Naive thymus-derived CD4-positive, alpha-beta T cell (primary cell): ENCODE measurements around the gene PLAU. TPM values are rescaled to one million over a fixed set of nuclear protein-coding genes. Genes with fewer than 3 reads are reported as not detected.

Experiments used
- ATAC-seq: fragments of 150-1000 bp; cut with Tn5 transposase; 2 replicates; pipeline ENCODE4 v1.10.0; 2021; ENCODE audit warnings: mild to moderate bottlenecking, moderate library complexity
- CTCF ChIA-PET: fragments of 350-600 bp; sonication (Branson Sonifier 250); formaldehyde crosslinking; loops from one replicate; lab custom pipeline; 2021; ENCODE audit warnings: antibody characterized with exemption; lab: Charles Lee
- POLR2A ChIA-PET: fragments of 350-600 bp; sonication (Branson Sonifier 250); formaldehyde crosslinking; loops from one replicate; lab custom pipeline; 2021; ENCODE audit warnings: antibody characterized with exemption, inconsistent platforms; lab: Charles Lee
- DNase-seq, 9 donors: peaks; one replicate each; pipeline versions ENCODE4 v3.0.0 to v3.0.0-alpha.2; 2020 to 2022; ENCODE audit warnings: mixed read lengths in 1 of 9
- H3K27ac ChIP-seq: one replicate; pipeline ENCODE4 v1.7.0; 2013; ENCODE audit warnings: mild to moderate bottlenecking, low read depth, low read length, moderate library complexity
- H3K27me3 ChIP-seq, 2 donors: one replicate each; pipeline ENCODE4 v1.7.0; 2013; ENCODE audit warnings: low read length in 2 of 2, mild to moderate bottlenecking in 2 of 2, moderate library complexity in 2 of 2; ENCODE audit not compliant: control insufficient read depth in 2 of 2, insufficient read depth in 2 of 2
- H3K36me3 ChIP-seq, 3 experiments: 1 replicate in 2 of 3; 2 replicates in 1 of 3; pipeline ENCODE4 v1.7.0; 2013; ENCODE audit warnings: low read length in 3 of 3, mild to moderate bottlenecking in 3 of 3, moderate library complexity in 1 of 3; ENCODE audit not compliant: insufficient read depth in 3 of 3, control insufficient read depth in 2 of 3
- H3K4me1 ChIP-seq, 2 donors: one replicate each; pipeline ENCODE4 v1.7.0; 2013; ENCODE audit warnings: low read length in 2 of 2, mild to moderate bottlenecking in 2 of 2, moderate library complexity in 1 of 2; ENCODE audit not compliant: control insufficient read depth in 2 of 2, insufficient read depth in 2 of 2
- H3K4me3 ChIP-seq: 2 replicates; pipeline ENCODE4 v1.7.0; 2013; ENCODE audit warnings: mild to moderate bottlenecking, low read length
- H3K9me3 ChIP-seq, 3 experiments: 1 replicate in 2 of 3; 2 replicates in 1 of 3; pipeline ENCODE4 v1.7.0; 2013; ENCODE audit warnings: low read length in 3 of 3; ENCODE audit not compliant: control insufficient read depth in 2 of 3
- H3K27ac Mint-ChIP-seq, 9 donors: one replicate each; pipeline ENCODE4 v1.8.0; 2020 to 2022; ENCODE audit warnings: mixed read lengths in 9 of 9, mild to moderate bottlenecking in 8 of 9, moderate library complexity in 5 of 9, inconsistent platforms in 2 of 9
- H3K27me3 Mint-ChIP-seq, 5 donors: one replicate each; pipeline ENCODE4 v1.8.0; 2021 to 2022; ENCODE audit warnings: mixed read lengths in 5 of 5, mild to moderate bottlenecking in 1 of 5
- H3K36me3 Mint-ChIP-seq, 5 donors: one replicate each; pipeline ENCODE4 v1.8.0; 2020 to 2022; ENCODE audit warnings: mixed read lengths in 5 of 5, mild to moderate bottlenecking in 3 of 5, inconsistent platforms in 1 of 5
- H3K4me1 Mint-ChIP-seq, 7 donors: one replicate each; pipeline ENCODE4 v1.8.0; 2020 to 2022; ENCODE audit warnings: mixed read lengths in 7 of 7, mild to moderate bottlenecking in 3 of 7, inconsistent platforms in 1 of 7
- H3K4me3 Mint-ChIP-seq, 10 donors: one replicate each; pipeline ENCODE4 v1.8.0; 2020 to 2022; ENCODE audit warnings: mild to moderate bottlenecking in 10 of 10, mixed read lengths in 10 of 10, moderate library complexity in 6 of 10, inconsistent platforms in 2 of 10
- H3K9me3 Mint-ChIP-seq, 11 donors: one replicate each; pipeline ENCODE4 v1.8.0; 2020 to 2022; ENCODE audit warnings: mixed read lengths in 11 of 11, mild to moderate bottlenecking in 4 of 11, inconsistent platforms in 1 of 11, moderate library complexity in 1 of 11
- intact Hi-C, 2 donors: fragments of 100-400 bp; cut with micrococcal nuclease; formaldehyde crosslinking; loops; one replicate each; pipeline ENCODE4 v1.15.1; 2023
- polyA plus RNA-seq, 2 donors: library from polyadenylated mRNA; unstranded; fragments of 300-500 nt; fragmentation: Illumina TruSeq; gene quantifications; one replicate each; pipeline ENCODE4 v1.2.3, GENCODE V29; 2021
- total RNA-seq, 6 experiments: library from RNA in 5 of 6; stranded (reverse) in 5 of 6; gene quantifications; 1 replicate in 5 of 6; 2 replicates in 1 of 6; pipeline ENCODE4 v1.2.3 and lab custom pipeline; 2021 to 2026

PLAU gene
- total and polyA plus RNA-seq, 7 experiments from 2014 or later: 0.42 to 0.97 (median 0.78) TPM; not detected in 2

DNA sequence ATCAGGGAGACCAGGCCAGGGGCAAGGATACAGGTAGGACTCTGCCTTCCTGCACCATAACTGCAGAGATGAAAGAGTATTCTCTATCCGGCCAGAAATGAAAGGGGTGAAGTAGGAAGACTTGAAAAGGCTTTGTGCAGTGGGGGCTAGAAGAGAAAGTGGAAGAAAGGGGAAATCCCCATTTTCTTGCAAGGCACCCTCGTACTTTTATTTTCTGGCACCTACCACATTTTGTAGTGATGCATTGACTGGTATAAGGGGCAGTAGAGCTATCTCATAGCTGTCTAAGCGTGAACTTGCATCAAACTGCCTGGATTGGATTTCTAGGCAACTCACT, 35.8 kb upstream of the PLAU start:
- no peaks in the 10 kb centered on the region for H3K27me3 ChIP-seq
- Mint-ChIP-seq H3K36me3 (peaks cover 0 to 19% (median 4%) of the 10 kb centered on the region in 5 donors), H3K27me3 (peaks cover 0 to 2% (median 0%) of the 10 kb centered on the region in 5 donors), H3K4me3 (peak overlapping the region; percentile 82 to 96 (median 90)), H3K4me1 (peaks cover 41 to 83% (median 73%) of the 10 kb centered on the region in 7 donors), H3K27ac (peak overlapping the region; percentile 73 to 95 (median 89)), H3K9me3 (no peaks in the 10 kb centered on the region)
- peak overlapping the region; percentile 86 for H3K27ac ChIP-seq
- no peaks in the 10 kb centered on the region for H3K9me3 ChIP-seq
- POLR2A ChIA-PET: interaction anchor here (0.6 to 13.8 kb wide), 4 partner anchors 19 to 1160 kb away, joined by 3 to 327 read pairs (median 4); no protein-coding TSS in a partner anchor
- H3K36me3 ChIP-seq: peaks cover 0 to 30% (median 6%) of the 10 kb centered on the region in 3 experiments
- H3K4me1 ChIP-seq: peaks cover 34 to 51% of the 10 kb centered on the region in 2 donors
- intact Hi-C loops: loop anchor here (1.0 to 10.0 kb wide), 10 partner anchors 10 to 1360 kb away; partner anchors contain the start of genes ADK (in 1 of the 2), ANXA7 (in 1 of the 2), AP3M1 (in 1 of the 2) and COMTD1 (in 1 of the 2)
- DNase-seq (peak in 7 of 9 donors; percentile 57 to 87 (median 75)), ATAC-seq (peak; percentile 53)
- peak overlapping the region; percentile 94 for H3K4me3 ChIP-seq
- CTCF ChIA-PET: interaction anchor here (0.6 to 9.9 kb wide), 3 partner anchors 16 to 1245 kb away, joined by 3 to 288 read pairs (median 4); no protein-coding TSS in a partner anchor

DNA sequence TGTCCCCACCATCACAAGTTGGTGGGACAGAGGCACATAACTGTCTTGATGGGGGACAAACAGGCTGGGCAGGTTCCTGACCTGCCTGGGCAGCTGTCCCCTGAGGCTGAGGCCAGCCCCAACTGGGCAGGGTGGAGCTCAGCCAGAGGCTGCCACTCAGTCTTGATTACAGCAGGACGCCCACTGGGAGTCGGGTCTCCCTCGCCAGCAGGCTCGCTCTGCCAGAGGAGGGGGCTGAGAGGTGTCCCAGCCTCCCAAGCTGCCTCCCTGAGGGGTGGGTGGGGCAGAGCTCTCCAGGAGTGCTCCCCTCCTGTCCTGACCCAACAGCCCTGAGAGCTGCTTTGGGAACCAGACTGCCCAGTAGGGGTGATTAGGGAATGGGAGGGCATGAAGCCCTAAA, 34.8 kb upstream of the PLAU start:
- H3K36me3 Mint-ChIP-seq: peaks cover 0 to 10% (median under 1%) of the 10 kb centered on the region in 5 donors

DNA sequence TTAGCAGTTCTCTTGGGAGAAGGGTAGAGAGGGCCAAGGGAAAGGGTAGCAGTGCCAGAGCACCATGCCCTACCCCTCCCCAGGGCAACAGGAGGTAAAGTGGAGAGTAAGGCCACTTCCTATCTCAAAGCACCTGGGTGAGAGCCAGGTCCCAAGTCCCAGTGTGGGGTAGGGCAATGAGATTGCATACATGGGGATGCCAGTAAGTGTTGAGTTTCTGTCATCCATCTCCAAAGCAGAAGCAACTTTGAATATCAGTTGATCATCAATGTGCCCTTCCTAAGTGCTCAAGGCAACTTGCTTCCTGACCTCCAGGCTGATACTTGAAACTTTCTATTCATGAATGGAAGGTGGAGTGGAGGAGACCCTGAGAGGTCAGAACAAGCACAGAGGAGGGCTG, 34.4 kb upstream of the PLAU start:
- peaks cover 31 to 68% (median 58%) of the 10 kb centered on the region in 7 donors for H3K4me1 Mint-ChIP-seq
- H3K27ac ChIP-seq: peak overlapping the region; percentile 86
- H3K4me3 ChIP-seq: no peak overlapping the region
- DNase-seq: no peak
- no peaks in the 10 kb centered on the region for H3K27me3 ChIP-seq
- peaks cover 0 to 8% (median 0%) of the 10 kb centered on the region in 5 donors for H3K36me3 Mint-ChIP-seq
- ChIA-PET POLR2A (interaction anchor here (0.6 to 13.8 kb wide), 4 partner anchors 21 to 306 kb away, joined by 3 to 327 read pairs (median 5); no protein-coding TSS in a partner anchor), CTCF (interaction anchor here (0.7 to 9.9 kb wide), 6 partner anchors 13 to 314 kb away, joined by 3 to 288 read pairs (median 4); no protein-coding TSS in a partner anchor)
- H3K4me1 ChIP-seq: peaks cover 35 to 39% of the 10 kb centered on the region in 2 donors
- H3K9me3 Mint-ChIP-seq: no peaks in the 10 kb centered on the region
- intact Hi-C loops: loop anchor here in 1 of 2 donors (5.0 to 10.0 kb wide), 5 partner anchors 249 to 1358 kb away; partner anchors contain the start of genes ANXA7, COMTD1 and PPP3CB
- H3K27me3 Mint-ChIP-seq: peaks cover 0 to 3% (median 0%) of the 10 kb centered on the region in 5 donors
- ATAC-seq: no peak
- H3K36me3 ChIP-seq: peaks cover 0 to 16% (median 0%) of the 10 kb centered on the region in 3 experiments
- H3K27ac Mint-ChIP-seq: peak overlapping the region; percentile 34 to 92 (median 78)
- H3K9me3 ChIP-seq: no peaks in the 10 kb centered on the region
- peak overlapping the region in 3 of 10 donors; percentile 8 to 77 (median 44) for H3K4me3 Mint-ChIP-seq

More for the DNA sequence above, 34.8 kb upstream of the PLAU start:
- Mint-ChIP-seq H3K27me3 (peaks cover 0 to 2% (median 0%) of the 10 kb centered on the region in 5 donors), H3K27ac (peak overlapping the region in 8 of 9 donors; percentile 34 to 95 (median 79)), H3K4me1 (peaks cover 34 to 72% (median 62%) of the 10 kb centered on the region in 7 donors), H3K9me3 (no peaks in the 10 kb centered on the region), H3K4me3 (peak overlapping the region in 5 of 10 donors; percentile 8 to 77 (median 44))
- H3K9me3 ChIP-seq: no peaks in the 10 kb centered on the region
- H3K27ac ChIP-seq: peak overlapping the region; percentile 86
- POLR2A ChIA-PET: interaction anchor here (0.6 to 13.8 kb wide), 2 partner anchors 20 to 108 kb away, joined by 3 to 327 read pairs; no protein-coding TSS in a partner anchor
- H3K36me3 ChIP-seq: peaks cover 0 to 20% (median 0%) of the 10 kb centered on the region in 3 experiments
- peaks cover 36 to 40% of the 10 kb centered on the region in 2 donors for H3K4me1 ChIP-seq
- ATAC-seq: no peak
- H3K27me3 ChIP-seq: no peaks in the 10 kb centered on the region
- no peak overlapping the region for H3K4me3 ChIP-seq
- intact Hi-C loops: loop anchor here in 1 of 2 donors (5.0 to 10.0 kb wide), 5 partner anchors 249 to 1359 kb away; partner anchors contain the start of genes ANXA7, COMTD1 and PPP3CB
- CTCF ChIA-PET: interaction anchor here (1.0 to 9.9 kb wide), 4 partner anchors 12 to 64 kb away, joined by 3 to 288 read pairs (median 4); no protein-coding TSS in a partner anchor
- DNase-seq: no peak

DNA sequence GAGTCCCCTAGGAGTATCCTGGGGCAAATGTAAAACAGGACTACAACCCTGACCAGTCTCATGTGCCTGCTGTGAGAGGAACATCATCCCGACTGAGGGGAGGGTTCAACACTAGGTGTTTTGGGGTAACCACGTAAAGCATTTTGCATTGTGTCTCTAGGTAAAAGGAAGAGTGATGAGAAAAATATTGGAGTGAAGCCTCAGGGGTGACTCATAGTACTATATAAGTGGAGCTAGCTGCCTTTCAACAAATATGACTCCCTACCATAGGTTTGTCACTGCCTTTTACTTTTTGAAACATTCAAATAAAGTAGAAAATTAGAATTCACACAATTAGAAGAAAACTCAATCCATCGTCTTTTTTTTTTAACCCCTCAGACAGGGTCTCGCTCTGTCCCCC, 34.0 kb upstream of the PLAU start:
- ATAC-seq: no peak
- POLR2A ChIA-PET: interaction anchor here (0.6 to 13.8 kb wide), 3 partner anchors 21 to 306 kb away, joined by 4 to 327 read pairs (median 6); no protein-coding TSS in a partner anchor
- CTCF ChIA-PET: interaction anchor here (0.7 to 9.9 kb wide), 7 partner anchors 9 to 314 kb away, joined by 3 to 288 read pairs (median 4); no protein-coding TSS in a partner anchor
- Mint-ChIP-seq H3K27ac (peak overlapping the region; percentile 34 to 94 (median 78)), H3K4me1 (peaks cover 27 to 64% (median 54%) of the 10 kb centered on the region in 7 donors), H3K27me3 (peaks cover 0 to 5% (median 0%) of the 10 kb centered on the region in 5 donors), H3K9me3 (no peaks in the 10 kb centered on the region), H3K36me3 (peaks cover 0 to 4% (median 0%) of the 10 kb centered on the region in 5 donors), H3K4me3 (no peak overlapping the region)
- Histone ChIP-seq H3K9me3 (no peaks in the 10 kb centered on the region), H3K4me3 (no peak overlapping the region), H3K27ac (peak overlapping the region; percentile 86), H3K4me1 (peaks cover 31 to 35% of the 10 kb centered on the region in 2 donors), H3K36me3 (peaks cover 0 to 12% (median 0%) of the 10 kb centered on the region in 3 experiments), H3K27me3 (no peaks in the 10 kb centered on the region)
- intact Hi-C loops: loop anchor here in 1 of 2 donors (5.0 to 10.0 kb wide), 5 partner anchors 250 to 1358 kb away; partner anchors contain the start of genes ANXA7, COMTD1 and PPP3CB
- no peak for DNase-seq

DNA sequence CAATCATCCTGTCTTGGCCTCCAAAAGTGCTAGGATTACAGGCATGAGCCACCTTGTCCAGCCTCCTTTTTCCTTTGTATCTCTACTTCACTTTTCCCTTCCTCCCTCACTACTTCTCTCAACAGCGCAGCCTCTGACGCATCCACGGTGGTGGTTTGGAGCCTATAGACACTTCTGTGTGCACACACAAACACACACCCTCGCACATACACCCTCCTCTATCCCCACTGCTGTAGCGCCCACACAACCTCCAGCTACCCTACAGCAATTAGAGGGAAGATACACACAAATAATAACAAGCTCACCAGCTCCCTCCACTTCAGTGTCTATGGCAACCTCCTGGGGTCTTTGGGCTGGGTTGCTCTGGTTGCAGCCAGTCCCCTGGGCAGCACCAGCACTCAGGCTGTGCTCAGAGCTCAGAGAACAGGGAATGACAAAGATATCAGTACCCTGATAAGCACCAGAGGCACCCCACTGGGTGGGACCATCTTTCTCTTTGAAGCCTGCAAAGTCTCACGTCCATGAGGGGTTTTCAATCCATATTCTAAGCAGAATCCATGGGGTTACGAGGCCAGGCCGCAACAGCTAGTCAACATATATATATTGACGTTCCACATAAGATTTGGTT, 33.3 kb upstream of the PLAU start:
- Mint-ChIP-seq H3K4me1 (peaks cover 21 to 57% (median 47%) of the 10 kb centered on the region in 7 donors), H3K4me3 (no peak overlapping the region), H3K27ac (peak overlapping the region; percentile 24 to 94 (median 88)), H3K36me3 (peaks cover 0 to 1% (median 0%) of the 10 kb centered on the region in 5 donors), H3K9me3 (no peaks in the 10 kb centered on the region), H3K27me3 (peaks cover 0 to 5% (median 0%) of the 10 kb centered on the region in 5 donors)
- CTCF ChIA-PET: interaction anchor here (1.1 to 9.9 kb wide), 7 partner anchors 8 to 313 kb away, joined by 3 to 288 read pairs (median 4); a partner anchor contains a TSS
- H3K4me1 ChIP-seq: peaks cover 25 to 29% of the 10 kb centered on the region in 2 donors
- POLR2A ChIA-PET: interaction anchor here (13.8 kb wide), 1 partner anchor 22 kb away, joined by 327 read pairs; no protein-coding TSS in a partner anchor
- H3K27ac ChIP-seq: no peak overlapping the region
- intact Hi-C loops: loop anchor here (2.0 to 10.0 kb wide), 7 partner anchors 63 to 1357 kb away; partner anchors contain the start of genes ADK (in 1 of the 2), ANXA7 (in 1 of the 2), AP3M1 (in 1 of the 2) and COMTD1 (in 1 of the 2)
- H3K4me3 ChIP-seq: no peak overlapping the region
- no peaks in the 10 kb centered on the region for H3K9me3 ChIP-seq
- no peaks in the 10 kb centered on the region for H3K27me3 ChIP-seq
- ATAC-seq (no peak), DNase-seq (no peak)
- H3K36me3 ChIP-seq: peaks cover 0 to 5% (median 0%) of the 10 kb centered on the region in 3 experiments
